Measurements from ENCODE around the gene VWC2L.

DNA sequence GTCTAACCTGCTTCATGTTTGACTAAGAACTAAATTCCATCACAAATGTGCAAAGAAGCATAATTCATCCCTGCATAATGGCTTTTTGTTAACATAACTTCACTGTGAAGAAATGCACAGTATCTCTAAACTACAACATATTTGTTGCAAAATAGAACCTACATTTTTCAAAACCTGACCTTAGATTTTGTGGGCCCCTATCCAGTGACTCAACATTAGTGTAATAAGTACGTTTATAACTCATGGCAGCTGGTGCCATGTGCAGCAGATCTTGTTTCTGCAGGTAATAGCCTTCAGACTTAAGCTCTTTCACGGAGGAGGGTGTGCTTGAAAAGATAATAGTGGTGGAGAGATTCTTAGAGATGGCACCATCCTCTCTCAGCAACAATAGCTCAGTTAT lies 28.6 kb upstream of the VWC2L start:
- TF ChIP-seq ZNF423 (CRISPR knock-in tag; IDR thresholded peaks at IDR 0.05) (no peak), CREB1 (CRISPR knock-in tag; IDR thresholded peaks at IDR 0.05) (no peak), CREM (CRISPR knock-in tag; IDR thresholded peaks at IDR 0.05) (no peak), SP1 (CRISPR knock-in tag; conservative IDR thresholded peaks at IDR 0.05) (no peak)
- TF ChIP-seq, protein P1, sequence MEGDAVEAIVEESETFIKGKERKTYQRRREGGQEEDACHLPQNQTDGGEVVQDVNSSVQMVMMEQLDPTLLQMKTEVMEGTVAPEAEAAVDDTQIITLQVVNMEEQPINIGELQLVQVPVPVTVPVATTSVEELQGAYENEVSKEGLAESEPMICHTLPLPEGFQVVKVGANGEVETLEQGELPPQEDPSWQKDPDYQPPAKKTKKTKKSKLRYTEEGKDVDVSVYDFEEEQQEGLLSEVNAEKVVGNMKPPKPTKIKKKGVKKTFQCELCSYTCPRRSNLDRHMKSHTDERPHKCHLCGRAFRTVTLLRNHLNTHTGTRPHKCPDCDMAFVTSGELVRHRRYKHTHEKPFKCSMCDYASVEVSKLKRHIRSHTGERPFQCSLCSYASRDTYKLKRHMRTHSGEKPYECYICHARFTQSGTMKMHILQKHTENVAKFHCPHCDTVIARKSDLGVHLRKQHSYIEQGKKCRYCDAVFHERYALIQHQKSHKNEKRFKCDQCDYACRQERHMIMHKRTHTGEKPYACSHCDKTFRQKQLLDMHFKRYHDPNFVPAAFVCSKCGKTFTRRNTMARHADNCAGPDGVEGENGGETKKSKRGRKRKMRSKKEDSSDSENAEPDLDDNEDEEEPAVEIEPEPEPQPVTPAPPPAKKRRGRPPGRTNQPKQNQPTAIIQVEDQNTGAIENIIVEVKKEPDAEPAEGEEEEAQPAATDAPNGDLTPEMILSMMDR (IDR thresholded peaks at IDR 0.05) = no peak
- TF ChIP-seq, protein P2, sequence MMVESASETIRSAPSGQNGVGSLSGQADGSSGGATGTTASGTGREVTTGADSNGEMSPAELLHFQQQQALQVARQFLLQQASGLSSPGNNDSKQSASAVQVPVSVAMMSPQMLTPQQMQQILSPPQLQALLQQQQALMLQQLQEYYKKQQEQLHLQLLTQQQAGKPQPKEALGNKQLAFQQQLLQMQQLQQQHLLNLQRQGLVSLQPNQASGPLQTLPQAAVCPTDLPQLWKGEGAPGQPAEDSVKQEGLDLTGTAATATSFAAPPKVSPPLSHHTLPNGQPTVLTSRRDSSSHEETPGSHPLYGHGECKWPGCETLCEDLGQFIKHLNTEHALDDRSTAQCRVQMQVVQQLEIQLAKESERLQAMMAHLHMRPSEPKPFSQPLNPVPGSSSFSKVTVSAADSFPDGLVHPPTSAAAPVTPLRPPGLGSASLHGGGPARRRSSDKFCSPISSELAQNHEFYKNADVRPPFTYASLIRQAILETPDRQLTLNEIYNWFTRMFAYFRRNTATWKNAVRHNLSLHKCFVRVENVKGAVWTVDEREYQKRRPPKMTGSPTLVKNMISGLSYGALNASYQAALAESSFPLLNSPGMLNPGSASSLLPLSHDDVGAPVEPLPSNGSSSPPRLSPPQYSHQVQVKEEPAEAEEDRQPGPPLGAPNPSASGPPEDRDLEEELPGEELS (CRISPR knock-in tag; IDR thresholded peaks at IDR 0.05) = no peak
- TF ChIP-seq, protein P3, sequence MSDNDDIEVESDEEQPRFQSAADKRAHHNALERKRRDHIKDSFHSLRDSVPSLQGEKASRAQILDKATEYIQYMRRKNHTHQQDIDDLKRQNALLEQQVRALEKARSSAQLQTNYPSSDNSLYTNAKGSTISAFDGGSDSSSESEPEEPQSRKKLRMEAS (CRISPR knock-in tag; IDR thresholded peaks at IDR 0.05) = no peak
